Measurements from ENCODE around the gene TEX38.
"Not testable (repeated sequence)": the region's sequence is repeated elsewhere in the genome, so short reads cannot be mapped to it uniquely, and the experiment has no call there.

Gene TEX38

DNA sequence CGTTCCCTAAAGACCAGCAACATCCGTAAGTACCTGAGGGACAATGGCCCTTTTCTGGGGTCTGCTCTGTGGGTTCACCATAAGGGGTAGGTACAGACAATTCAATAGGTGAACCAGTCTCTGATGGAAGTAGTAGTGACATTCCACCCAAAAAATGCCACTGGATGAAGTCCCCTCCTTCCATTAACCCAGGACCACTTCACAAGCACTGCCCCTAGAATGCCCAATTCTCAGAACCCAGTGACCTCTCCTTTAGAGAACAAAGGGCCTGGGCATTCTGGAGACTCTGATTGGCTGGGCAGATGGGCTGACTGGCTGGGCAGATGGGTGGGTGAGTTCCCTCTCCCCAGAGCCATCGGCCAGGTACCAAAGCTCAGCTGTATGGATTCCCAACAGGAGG lies at the start of gene TEX38:
TSS of gene TEX38 (plus strand) at position 301 of the 400 bp plus-strand sequence. CDS start at position 382, 81 bp downstream.
- no peak for DNase-seq

DNA sequence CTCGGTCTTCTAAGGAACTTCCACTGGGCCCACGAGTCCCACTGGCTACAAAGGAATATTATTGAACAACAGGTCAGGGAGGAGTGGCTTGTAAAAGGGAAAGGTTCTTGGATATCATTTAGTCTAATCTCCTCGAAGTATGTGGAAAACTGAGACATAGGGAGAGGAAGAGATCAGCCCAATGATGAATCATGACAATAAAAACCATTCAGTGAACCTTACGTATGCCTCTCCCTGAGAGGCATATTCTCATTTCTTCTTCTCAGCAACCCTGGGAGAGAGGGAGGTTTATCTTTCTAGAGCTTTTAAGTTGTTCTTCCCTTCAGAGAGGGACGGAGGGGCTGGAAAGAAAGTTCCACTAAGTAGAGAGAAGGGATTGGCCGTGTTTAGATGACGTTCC lies 49.7 kb upstream of the TEX38 start:
- DNase-seq, result no peak

DNA sequence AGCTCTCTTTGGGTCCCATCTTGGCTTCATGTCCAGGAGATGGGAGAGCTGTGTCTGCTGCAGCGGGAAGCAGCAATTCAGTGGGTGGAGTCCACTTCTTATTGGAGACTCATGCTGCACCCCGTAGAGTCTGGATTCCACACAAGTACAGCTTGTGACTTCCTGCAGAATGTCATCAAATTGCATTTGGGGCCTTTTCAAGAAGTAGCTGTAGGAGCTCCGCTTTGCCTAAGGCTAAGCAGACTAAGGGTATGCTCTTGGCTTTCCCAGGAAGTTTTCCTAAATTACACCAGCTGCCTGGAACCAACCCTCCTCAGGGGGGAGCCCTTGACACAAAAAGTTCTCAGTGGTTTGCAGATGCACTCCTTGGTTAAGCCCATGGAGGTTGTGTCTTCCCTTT lies 49.3 kb upstream of the TEX38 start:
- no peak for DNase-seq

DNA sequence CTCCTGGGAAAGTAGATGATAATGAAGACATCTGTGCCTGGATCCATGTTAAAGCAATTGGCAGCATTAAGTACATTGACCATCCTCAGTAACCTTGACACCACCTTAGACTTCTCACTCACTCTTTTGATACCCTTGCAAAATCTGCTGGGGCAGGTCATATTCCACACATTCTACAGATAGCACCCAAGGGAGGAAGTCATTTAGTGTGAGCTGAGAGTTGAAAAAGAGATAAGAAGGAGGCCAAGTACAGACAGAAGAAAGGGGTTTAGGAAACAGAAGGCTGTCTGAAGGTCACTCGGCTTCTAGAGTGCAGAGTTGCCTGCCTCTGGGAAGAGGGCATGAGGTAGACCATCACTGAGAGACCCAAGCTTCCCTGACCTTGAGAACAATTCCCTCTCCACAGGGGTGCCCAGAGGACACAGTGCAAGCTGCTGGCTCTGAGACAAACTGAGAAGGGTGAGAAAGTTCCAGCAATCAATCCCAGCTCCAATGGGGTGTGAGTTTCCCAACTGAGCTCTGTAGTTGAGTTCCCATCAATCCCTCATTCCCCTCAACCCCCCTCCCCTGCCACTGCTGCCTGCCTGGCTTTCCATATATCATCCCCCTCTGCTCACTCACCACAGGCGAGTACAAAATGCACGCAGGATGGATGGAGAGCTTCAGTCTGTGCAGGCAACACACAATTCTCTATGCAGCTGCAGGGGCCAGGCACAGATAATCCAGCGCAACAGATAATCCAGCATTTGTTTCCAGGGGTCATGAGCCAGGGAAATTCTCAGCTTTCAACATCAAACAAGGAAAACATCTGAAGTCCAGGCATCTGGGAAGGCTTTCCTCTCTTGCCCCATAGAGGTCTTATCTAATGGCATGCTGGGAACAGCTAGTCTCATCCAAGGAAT lies 47.7 kb upstream of the TEX38 start:
- no peak for DNase-seq

DNA sequence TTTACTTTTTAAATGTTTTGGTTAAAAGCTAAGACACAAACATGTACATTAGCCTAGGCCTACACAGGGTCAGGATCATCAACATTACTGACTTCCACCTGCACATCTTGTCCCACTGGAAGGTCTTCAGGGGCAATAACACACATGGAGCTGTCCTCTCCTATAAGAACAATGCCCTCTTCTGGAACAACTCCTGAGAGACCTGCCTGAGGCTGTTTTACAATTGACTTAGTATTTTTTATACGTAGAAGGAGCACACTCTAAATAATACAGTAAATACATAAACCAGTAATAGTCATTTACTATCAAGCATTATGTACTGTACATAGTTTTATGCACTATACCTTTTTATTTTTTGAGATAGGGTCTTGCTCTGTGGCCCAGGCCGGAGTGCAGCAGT lies 40.9 kb upstream of the TEX38 start:
- no peak for DNase-seq

DNA sequence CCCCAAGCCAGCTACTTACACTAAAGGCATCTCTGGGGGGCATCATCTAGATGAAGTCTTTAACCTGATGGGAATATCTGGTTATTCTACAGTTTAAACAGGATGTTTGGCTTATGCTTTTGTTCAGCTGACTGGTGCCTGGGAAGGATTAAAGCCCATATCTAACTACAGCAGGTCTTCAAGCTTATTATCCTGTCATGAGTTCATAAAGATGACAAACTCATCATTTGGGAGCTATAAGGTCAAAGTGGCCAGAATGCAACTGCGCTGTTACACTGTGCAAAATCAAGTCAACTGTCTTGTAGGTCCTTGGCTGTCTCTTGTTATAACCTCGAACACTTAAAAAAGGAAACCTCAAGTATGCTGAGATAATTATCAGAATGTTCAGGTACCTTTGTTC lies 36.4 kb upstream of the TEX38 start:
- DNase-seq, result no peak

DNA sequence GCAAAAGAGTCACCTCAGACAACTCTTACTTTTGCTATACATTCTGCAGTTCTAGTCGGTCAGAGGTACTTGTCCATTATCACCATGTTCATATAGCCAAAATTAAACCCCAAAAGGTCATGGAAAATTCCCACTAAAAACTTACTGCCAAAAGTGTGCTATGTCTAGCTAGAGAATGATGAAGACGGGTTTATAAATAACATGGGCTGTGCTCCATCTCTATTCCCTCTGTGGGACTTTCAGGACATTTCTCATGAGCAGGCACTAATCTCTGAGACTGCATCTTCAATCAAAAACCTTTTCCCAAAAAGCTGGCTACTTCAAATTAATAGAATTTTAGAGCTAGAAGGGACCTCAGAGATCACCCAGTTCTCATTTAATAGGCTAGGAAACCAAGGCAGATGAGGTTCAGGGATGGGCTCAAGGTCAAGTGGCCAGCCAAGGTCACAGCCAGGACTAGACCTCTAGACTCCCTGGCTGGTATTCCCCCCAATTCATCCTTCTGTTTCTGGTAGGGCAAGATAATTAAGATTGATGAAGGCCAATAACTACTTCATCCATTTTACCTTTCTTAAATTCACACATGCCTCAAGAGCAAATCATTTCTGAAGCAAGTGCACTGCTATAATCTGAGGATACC lies 34.1 kb upstream of the TEX38 start:
- no peak for DNase-seq

DNA sequence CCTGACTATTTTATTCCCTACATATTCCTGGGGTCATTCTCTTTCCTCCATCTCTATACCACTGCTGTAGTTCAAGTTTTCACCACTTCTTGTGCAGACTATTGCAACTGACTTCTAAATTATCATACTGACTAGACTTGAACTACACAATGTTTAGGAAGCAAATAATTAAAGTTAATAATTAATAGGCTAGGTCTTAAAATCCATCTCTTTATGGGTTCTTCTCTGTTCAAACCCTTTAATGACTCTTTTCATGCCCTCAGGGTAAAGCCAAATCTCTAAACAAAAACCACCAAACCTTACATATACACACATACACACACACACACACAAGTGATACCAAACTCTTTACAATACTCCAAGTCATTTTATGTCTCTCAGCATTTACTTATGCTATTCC lies 32.7 kb upstream of the TEX38 start:
- DNase-seq, result no peak

DNA sequence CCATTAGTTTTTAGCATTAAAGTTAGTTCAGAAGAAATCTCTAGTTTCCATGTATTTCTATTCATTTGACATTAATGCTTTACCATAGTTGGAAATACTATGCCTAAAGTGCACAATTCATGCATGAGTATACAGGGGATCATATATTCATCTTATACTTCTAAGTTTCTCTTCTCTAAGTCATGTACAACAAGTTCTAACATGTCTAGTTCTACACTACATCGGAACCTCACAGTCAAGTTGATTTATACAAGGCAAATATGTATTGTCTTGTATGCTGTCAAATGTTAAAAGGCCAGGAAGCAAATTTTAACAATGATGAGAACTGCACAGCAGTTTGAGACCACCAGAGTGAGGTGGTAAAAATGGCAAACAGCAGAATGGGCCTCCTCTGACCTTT lies 32.1 kb upstream of the TEX38 start:
- no peak for DNase-seq

DNA sequence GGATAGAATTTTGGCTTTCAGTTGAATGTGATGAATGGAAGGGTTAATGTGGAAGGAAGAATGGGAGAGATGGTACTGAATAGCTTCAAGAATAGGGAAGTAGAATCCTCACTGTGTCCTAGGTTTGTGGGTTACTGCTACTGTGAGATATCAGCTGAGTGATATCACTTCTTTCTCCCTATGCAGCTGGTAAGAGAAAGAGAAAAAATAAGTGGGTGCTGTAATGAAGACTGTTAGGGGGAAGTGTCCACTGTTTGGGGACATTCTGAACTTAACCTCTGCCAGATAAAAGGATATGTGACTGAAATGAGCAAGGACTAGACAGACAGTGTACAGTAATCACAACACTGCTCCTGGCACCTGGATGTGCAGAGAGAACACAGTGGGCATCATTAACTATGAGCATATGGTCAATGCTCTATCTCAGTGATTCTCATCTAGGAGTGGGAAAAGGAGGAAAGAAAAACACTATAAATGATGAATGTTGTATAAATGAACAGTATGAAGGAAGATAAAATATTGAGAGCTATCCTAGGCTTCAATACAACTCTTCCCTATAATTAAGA lies 29.5 kb upstream of the TEX38 start:
- no peak for DNase-seq

DNA sequence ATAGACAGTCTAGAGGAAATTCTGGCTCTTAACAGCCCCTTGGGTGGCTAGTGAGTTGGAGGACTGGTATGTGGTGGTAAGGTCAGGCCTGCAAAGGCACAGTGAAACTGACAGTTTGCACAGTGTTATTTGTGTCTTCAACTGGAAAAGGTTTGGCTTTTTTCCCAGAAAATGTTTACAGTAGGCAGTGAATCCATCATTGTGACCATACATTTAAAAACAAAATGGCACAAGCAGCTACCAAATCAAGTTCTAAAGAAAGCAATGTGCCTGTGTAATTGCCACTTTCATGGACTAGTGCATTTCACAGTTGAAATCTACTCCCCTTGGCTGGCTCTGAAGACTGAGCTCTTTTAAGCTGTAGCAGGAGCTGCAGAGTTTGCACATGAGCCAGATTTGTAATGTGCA lies 28.3 kb upstream of the TEX38 start:
- DNase-seq, result no peak

DNA sequence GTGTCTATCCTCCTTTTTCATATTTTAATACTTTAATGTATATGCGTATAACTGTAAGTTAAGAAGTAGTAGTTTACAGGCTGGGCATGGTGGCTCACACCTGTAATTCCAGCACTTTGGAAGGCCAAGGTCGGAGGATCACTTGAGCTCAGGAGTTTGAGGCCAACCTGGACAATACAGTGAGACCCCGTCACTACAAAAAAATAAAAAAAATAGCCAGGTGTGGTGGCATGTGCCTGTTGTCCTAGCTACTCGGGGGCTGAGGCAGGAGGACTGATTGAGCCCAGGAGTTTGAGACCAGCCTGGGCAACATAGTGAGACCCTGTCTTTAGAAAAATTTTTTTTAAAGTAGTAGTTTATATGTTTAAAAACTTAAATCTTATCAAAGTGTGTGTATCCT lies 25.8 kb upstream of the TEX38 start:
- no peak for DNase-seq

DNA sequence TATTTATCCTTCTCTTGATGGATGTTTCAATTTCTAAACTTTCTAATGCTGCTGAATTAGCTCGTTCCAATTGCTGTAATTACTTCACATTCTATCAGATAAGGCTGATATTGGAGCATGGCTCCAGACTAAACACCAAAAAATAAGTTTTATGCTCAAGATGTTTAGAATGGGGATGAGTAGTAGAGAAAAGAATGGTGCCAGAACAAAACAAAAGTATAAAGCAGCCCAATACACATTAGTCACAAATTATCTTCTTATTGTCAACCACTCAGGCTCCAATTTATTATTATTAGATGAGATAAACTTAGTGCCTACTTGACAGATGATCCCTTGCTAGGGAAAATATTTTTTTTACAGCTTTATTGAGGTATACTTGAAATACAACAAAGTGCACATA lies 25.3 kb upstream of the TEX38 start:
- no peak for DNase-seq

DNA sequence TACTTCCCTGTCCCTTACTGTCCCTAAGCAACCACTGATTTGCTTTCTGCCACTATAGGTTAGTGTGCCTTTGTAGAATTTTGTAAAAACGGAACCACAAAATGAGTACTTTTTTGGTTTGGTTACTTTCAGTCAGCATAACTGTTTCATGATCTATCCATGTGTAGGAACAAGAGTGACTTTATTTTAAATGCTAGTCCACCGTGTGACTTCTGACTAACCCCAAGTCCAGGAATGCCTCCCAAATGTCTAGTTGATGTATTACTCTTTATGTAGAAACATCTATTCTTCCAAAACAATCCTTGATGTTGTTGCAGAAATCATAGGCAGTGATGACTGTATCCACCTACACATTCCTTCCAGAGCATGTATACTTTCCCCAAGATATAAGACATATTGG lies 24.8 kb upstream of the TEX38 start:
- DNase-seq, result no peak

DNA sequence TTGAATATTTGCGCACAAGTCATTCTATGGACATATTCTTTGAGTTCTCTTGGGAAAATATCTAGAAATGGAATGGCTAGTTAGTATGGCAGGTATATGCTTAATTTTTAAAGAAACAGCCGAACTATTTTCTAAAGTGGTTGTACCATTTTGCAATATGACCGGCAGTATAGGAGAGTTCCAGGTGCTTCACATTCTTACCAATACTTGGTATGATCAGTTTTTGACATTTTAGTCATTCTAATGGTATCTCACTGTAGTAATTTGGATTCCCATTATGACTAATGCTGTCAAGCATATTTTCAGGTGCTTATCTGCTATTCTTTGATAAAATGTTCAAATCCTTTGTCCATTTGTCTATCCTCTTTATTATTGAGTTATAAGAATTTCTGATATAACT lies 24.0 kb upstream of the TEX38 start:
- no peak for DNase-seq

DNA sequence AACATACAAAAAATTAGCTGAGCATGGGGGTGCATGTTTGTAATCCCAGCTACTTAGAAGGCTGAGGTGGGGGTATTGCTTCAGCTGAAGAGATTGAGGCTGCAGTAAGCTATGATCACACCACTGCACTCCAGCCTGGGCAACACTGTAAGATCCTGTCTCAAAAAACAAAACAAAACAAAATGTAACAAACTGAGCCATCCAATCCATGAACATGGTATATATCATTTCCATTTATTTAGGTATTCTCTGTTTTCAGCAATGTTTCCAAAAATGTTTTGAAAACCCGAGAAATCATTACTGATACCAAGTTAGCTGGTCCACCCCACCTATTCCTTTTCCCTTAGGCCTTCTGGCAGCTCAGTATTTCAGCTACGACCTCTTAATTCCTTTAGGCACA lies 21.9 kb upstream of the TEX38 start:
- DNase-seq, result no peak

DNA sequence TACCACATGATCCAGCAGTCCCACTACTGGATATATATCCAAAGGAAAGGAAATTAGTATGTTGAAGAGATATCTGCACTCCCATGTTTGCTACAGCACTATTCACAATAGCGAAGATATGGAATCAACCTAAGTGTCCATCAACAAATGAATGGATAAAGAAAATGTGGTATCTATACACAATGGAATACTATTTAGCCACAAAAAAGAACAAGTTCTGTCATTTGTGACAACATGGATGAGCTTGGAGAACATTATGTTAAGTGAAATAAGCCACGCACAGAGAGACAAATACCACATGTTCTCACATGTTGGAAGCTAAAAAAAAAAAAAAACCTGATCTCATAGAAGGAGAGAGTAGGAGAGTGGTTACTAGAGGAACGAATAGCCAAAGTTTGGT lies 21.2 kb upstream of the TEX38 start:
- DNase-seq, result no peak

DNA sequence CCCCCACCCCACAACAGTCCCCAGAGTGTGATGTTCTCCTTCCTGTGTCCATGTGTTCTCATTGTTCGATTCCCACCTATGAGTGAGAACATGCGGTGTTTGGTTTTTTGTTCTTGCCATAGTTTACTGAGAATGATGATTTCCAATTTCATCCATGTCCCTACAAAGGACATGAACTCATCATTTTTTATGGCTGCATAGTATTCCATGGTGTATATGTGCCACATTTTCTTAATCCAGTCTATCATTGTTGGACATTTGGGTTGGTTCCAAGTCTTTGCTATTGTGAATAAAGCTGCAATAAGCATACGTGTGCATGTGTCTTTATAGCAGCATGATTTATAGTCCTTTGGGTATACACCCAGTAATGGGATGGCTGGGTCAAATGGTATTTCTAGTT lies 20.5 kb upstream of the TEX38 start:
- not testable (repeated sequence) for DNase-seq

DNA sequence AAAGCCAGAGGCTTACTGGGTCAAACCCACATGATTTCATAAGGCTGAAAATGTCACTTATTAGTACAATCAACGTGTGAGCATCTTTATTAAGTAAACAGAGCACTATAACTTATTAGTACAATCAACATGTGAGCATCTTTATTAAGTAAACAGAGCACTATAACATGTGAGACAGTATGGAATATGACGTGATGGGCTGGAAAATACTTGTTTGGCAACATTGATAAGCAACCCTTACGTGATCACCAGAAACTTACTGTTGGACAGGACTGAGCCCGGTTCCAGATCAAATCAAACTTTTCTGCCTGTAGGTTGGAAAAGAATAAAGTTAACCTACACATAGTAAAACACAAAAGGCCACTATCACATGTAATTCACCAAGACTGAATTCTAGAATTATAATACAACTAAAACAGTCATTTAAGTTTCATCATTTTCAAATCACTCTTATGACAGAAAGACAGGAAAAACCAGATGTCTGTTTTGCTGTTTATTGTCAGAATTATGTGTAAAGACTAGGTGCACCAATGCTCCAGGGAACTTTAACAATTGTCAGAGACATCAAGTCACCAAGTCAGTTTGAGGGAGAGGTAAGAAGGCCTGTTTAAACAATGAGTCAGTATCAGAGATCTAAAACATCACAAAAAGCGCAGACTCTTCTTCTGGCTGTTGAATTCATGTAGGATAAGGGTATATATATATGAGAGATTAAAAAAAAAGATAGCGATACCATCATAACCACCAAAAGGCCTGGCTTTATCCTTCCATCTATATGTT lies 19.1 kb upstream of the TEX38 start:
- DNase-seq, result no peak

DNA sequence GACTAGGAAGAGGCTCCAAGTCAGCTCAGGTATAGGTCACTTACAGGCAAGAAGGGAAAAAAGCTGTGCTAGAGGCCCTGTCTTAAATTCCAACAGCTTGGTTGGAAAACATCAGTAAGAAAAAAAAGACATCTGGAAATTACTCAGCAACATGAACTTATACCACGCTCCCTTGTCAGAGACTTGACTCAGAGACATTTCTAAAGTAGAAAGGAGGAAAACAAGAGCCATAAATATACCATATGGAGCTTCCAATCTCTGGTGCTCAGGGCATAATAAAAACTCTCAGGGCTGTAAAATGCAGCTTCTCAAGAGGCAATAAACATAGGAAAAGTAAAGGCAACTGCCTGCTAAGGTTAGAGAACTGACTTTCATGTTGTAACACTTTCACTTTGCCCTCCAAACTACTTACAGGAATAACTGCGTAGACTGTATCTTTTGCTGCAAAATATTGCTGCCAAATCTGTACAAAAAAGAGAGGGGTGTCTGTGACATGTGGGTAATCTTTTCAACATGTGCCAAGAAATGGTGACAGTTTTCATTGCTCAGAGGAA lies 18.2 kb upstream of the TEX38 start:
- DNase-seq, result no peak

DNA sequence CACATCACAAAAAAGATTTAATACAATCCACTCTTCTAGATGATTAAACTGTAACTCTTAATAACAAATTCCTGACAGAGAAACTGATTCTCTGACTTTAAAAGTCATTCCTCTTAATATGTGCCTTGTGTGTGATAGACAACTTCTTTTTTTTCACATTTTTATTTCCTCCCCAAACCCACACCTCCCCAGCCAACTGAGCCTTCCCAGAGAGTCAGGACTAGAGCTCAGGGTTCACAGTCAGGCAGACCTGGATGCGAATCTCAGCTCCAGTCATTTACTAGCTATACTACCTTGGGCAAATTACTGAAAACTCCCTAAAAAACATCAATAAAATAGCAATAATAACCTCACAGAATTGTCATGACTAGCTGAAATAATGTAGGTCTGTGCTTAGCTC lies 17.6 kb upstream of the TEX38 start:
- no peak for DNase-seq

DNA sequence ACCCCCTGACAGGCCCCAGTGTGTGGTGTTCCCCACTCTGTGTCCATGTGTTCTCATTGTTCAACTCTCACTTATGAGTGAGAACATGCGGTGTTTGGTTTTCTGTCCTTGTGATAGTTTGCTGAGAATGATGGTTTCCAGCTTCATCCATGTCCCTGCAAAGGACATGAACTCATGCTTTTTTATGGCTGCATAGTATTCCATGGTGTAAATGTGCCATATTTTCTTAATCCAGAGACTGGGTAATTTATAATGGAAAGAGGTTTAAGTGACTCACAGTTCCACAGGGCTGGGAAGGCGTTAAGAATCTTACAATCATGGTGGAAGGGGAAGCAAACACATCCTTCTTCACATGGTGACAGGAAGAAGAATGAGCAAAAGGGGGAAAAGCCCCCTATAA lies 17.0 kb upstream of the TEX38 start:
- DNase-seq, result not testable (repeated sequence)

DNA sequence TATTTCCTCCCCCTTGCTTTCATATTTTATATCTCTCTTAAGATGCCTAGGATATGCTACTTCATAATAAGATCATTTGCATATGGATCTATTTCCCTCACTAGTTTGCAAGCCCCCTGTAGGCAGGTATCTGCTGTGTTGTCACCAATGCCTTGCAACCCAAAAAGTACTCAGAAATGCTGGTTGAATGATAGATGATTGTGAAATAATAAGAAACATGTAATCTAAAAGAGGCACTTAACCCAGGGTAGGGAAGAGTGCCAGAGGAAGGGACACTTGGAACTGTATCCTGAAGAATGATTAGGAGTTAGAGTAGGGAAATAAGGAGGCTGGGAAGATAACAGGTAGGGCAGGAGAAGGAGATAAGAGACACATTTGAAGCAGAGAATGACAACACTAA lies 15.8 kb upstream of the TEX38 start:
- DNase-seq, result no peak

All from stimulated activated CD4-positive, alpha-beta T cell treated with anti-CD3 and anti-CD28 coated beads, Interleukin-4, amount 100 ng/mL, for 4 hours (primary cell).